Measurements from ENCODE around the gene MYO5B. TPM values are rescaled to one million over a fixed set of nuclear protein-coding genes. Genes with fewer than 3 reads are reported as not detected.

MYO5B gene
- polyA plus RNA-seq, 1 of the 3 experiments (the other 2 are of a cell fraction): 1.3 TPM

DNA sequence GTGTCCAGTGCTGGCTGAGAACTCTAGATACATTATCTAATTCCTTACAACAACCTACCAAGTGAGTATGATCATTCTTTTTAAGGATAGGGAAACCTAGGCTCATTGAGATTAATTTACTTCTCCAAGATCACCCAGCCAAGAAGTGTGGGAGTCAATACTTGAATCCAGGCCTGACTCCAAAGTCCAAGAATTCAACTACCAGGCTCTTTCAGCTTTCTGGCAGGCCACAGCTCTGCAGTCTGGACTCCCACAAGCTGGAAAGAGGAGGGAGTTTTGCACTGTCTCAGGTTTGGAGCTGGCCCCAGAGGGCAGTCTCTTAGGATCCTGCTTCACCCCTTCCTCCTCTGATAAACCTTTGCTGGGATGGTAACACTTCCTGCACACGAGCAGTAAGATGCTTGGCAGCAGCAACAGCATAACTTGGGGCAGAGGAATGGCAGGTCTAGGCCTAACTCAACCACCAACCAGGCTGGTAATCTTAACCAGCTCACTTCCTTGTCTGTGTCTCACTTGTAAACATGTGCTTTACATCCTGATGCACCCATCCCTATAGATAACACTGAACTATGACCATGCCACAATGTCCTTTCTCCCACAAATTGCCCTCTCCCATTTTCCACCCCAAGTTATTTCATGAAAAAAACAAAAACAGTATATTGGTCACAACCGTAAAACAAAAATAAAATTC lies 270.5 kb downstream of the MYO5B start:
- DNase-seq: no peak
- Histone ChIP-seq H3K9me3 (no peaks in the 10 kb centered on the region), H3K9me2 (no peaks in the 10 kb centered on the region), H3F3A (replicated peaks; ENCODE audit: insufficient read depth) (peaks cover 16% of the 10 kb centered on the region), H3K4me1 (ENCODE audit: control insufficient read depth in 1 of 2, insufficient read depth in 2 of 2, low read depth in 1 of 2, low read length in 1 of 2) (peaks cover 5 to 12% of the 10 kb centered on the region in 2 experiments), H3K9ac (no peak overlapping the region), H3K79me2 (ENCODE audit: insufficient read depth) (no peaks in the 10 kb centered on the region), H3K27me3 (ENCODE audit: insufficient read depth) (no peaks in the 10 kb centered on the region), H3K4me3 (ENCODE audit: low read depth in 2 of 2, low read length in 1 of 2) (no peak overlapping the region), H4K20me1 (ENCODE audit: insufficient read depth) (no peaks in the 10 kb centered on the region), H2AFZ (ENCODE audit: low read depth) (no peak overlapping the region), H3K36me3 (replicated peaks in 1 of 2; ENCODE audit: control insufficient read depth in 1 of 2, insufficient read depth in 2 of 2, low read length in 1 of 2) (no peaks in the 10 kb centered on the region), H3K4me2 (no peak overlapping the region), H3K27ac (ENCODE audit: low read depth in 2 of 2, low read length in 1 of 2) (no peak overlapping the region)
- no peak for TF ChIP-seq FOSL2 (IDR thresholded peaks at IDR 0.05; ENCODE audit: borderline replicate concordance, low read depth)
- TF ChIP-seq RCOR1 (IDR thresholded peaks at IDR 0.05; ENCODE audit: low read length): no peak
- TF ChIP-seq YY1 (IDR thresholded peaks at IDR 0.05; ENCODE audit: low read depth): no peak
- TF ChIP-seq TEAD4 (IDR thresholded peaks at IDR 0.05; ENCODE audit: borderline replicate concordance, insufficient read depth): no peak
- no peak for TF ChIP-seq ELF1 (IDR thresholded peaks at IDR 0.05)
- TF ChIP-seq, protein P1, sequence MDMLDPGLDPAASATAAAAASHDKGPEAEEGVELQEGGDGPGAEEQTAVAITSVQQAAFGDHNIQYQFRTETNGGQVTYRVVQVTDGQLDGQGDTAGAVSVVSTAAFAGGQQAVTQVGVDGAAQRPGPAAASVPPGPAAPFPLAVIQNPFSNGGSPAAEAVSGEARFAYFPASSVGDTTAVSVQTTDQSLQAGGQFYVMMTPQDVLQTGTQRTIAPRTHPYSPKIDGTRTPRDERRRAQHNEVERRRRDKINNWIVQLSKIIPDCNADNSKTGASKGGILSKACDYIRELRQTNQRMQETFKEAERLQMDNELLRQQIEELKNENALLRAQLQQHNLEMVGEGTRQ (IDR thresholded peaks at IDR 0.05; ENCODE audit: borderline replicate concordance, low read depth, low read length): no peak
- TF ChIP-seq, protein P2, sequence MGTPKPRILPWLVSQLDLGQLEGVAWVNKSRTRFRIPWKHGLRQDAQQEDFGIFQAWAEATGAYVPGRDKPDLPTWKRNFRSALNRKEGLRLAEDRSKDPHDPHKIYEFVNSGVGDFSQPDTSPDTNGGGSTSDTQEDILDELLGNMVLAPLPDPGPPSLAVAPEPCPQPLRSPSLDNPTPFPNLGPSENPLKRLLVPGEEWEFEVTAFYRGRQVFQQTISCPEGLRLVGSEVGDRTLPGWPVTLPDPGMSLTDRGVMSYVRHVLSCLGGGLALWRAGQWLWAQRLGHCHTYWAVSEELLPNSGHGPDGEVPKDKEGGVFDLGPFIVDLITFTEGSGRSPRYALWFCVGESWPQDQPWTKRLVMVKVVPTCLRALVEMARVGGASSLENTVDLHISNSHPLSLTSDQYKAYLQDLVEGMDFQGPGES (IDR thresholded peaks at IDR 0.05; ENCODE audit: low read depth, low read length): no peak
- no peak for TF ChIP-seq TAF1 (IDR thresholded peaks at IDR 0.05; ENCODE audit: borderline replicate concordance, low read depth, low read length)
- no peak for TF ChIP-seq ZBTB33 (IDR thresholded peaks at IDR 0.05; ENCODE audit: borderline replicate concordance, low read depth)
- no peak for TF ChIP-seq RFX5 (IDR thresholded peaks at IDR 0.05; ENCODE audit: low read length)
- TF ChIP-seq MEF2A (IDR thresholded peaks at IDR 0.05; ENCODE audit: borderline replicate concordance, low read depth): no peak
- no peak for TF ChIP-seq NRF1 (IDR thresholded peaks at IDR 0.05; ENCODE audit: low read depth, low read length)
- ChIA-PET CTCF (interaction anchor here (0.6 to 1.4 kb wide), 2 partner anchors 9 to 539 kb away, joined by 3 read pairs; no protein-coding TSS in a partner anchor), POLR2A (no interaction called here)
- 49% methylated on average over 2 of the region's 2 CpGs for WGBS (ENCODE audit: low lambda C conversion rate)

DNA sequence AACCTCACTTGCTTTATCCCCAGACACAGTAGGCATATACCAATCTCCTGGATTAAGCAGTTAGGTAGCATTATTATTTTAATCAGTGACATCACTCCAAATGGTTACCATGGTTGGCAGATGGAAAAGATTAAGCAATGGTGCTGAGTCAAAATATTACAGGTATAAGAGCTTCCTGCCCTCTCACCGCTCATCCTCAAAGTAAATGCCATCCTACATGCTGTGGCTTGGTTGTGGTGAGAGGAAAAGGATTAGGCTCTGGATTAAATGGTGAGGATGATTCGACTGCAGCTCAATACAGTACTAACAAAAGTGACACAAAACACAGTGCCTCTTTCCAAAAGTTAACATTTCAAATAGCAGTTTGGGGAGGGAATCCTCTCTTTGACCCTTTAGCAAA lies 272.7 kb downstream of the MYO5B start:
- H4K20me1 ChIP-seq (ENCODE audit: insufficient read depth): no peaks in the 10 kb centered on the region
- no peaks in the 10 kb centered on the region for H3K27me3 ChIP-seq (ENCODE audit: insufficient read depth)
- peaks cover 5 to 12% of the 10 kb centered on the region in 2 experiments for H3K4me1 ChIP-seq (ENCODE audit: control insufficient read depth in 1 of 2, insufficient read depth in 2 of 2, low read depth in 1 of 2, low read length in 1 of 2)
- H2AFZ ChIP-seq (ENCODE audit: low read depth): no peak overlapping the region
- no peaks in the 10 kb centered on the region for H3K9me3 ChIP-seq
- H3K9ac ChIP-seq: no peak overlapping the region
- ChIA-PET CTCF (interaction anchor here (1.1 to 1.7 kb wide), 2 partner anchors 23 to 282 kb away, joined by 3 to 4 read pairs; no protein-coding TSS in a partner anchor), POLR2A (no interaction called here)
- H3K9me2 ChIP-seq: no peaks in the 10 kb centered on the region
- H3K4me2 ChIP-seq: peak overlapping the region; percentile 72; the same call in 1 of the 2 replicates
- no peaks in the 10 kb centered on the region for H3K79me2 ChIP-seq (ENCODE audit: insufficient read depth)
- TF ChIP-seq YY1 (IDR thresholded peaks at IDR 0.05; ENCODE audit: low read depth): no peak
- no peak for TF ChIP-seq USF1 (IDR thresholded peaks at IDR 0.05; ENCODE audit: borderline replicate concordance, low read depth)
- TF ChIP-seq SMC3 (IDR thresholded peaks at IDR 0.05; ENCODE audit: low read depth, low read length): no peak
- TF ChIP-seq PBX3 (IDR thresholded peaks at IDR 0.05): no peak
- TF ChIP-seq RFX5 (IDR thresholded peaks at IDR 0.05; ENCODE audit: low read length): no peak
- TF ChIP-seq, protein P1 (IDR thresholded peaks at IDR 0.05; ENCODE audit: borderline replicate concordance, low read depth, low read length): no peak
- no peak for TF ChIP-seq GATA2 (CRISPR knock-in tag; IDR thresholded peaks at IDR 0.05)
- no peak for TF ChIP-seq FOSL2 (IDR thresholded peaks at IDR 0.05; ENCODE audit: borderline replicate concordance, low read depth)
- TF ChIP-seq EP300 (IDR thresholded peaks at IDR 0.05; ENCODE audit: borderline replicate concordance in 1 of 2, low read depth in 1 of 2, low read length in 1 of 2): no peak
- TF ChIP-seq MEF2A (IDR thresholded peaks at IDR 0.05; ENCODE audit: borderline replicate concordance, low read depth): no peak
- no peak for TF ChIP-seq TAF1 (IDR thresholded peaks at IDR 0.05; ENCODE audit: borderline replicate concordance, low read depth, low read length)
- no peak for TF ChIP-seq CHD2 (IDR thresholded peaks at IDR 0.05; ENCODE audit: low read length, partially characterized antibody)
- no peak for TF ChIP-seq TEAD4 (IDR thresholded peaks at IDR 0.05; ENCODE audit: borderline replicate concordance, insufficient read depth)
- peaks cover 16% of the 10 kb centered on the region for H3F3A ChIP-seq (replicated peaks; ENCODE audit: insufficient read depth)
- H3K4me3 ChIP-seq (ENCODE audit: low read depth in 2 of 2, low read length in 1 of 2): no peak overlapping the region
- no peak for DNase-seq
- peak overlapping the region in 1 of 2 experiments; percentile 78; a peak in 2 of 4 replicates for H3K27ac ChIP-seq (ENCODE audit: low read depth in 2 of 2, low read length in 1 of 2)
- H3K36me3 ChIP-seq (replicated peaks in 1 of 2; ENCODE audit: control insufficient read depth in 1 of 2, insufficient read depth in 2 of 2, low read length in 1 of 2): no peaks in the 10 kb centered on the region
- 60% methylated on average over 1 of the region's 2 CpGs for WGBS (ENCODE audit: low lambda C conversion rate)

Measured in SK-N-SH (cell line).